Measurements from ENCODE around the gene KRT28. TPM values are rescaled to one million over a fixed set of nuclear protein-coding genes. Genes with fewer than 3 reads are reported as not detected.

Gene KRT28
- total and polyA plus RNA-seq, 4 donors: not detected

DNA sequence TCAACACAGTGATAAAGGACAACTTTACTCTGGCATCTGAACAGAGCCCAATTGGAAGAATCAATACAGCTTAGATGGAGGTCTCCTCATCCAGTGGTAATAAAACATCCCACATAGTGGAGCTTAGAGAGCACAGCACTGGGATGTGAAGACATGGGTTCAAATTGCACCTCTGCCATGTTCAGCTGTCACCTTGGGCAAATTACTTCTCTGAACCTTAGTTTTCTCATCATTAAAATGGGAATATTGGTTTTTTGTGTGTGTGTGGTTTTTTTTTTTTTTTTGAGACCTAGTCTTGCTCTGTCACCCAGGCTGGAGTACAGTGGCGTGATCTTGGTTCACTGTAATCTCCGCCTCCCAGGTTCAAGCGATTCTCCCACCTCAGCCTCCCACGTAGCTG lies 36.3 kb upstream of the KRT28 start:
- WGBS, 2 donors: 99% methylated on average over 4 of the region's 4 CpGs
- DNase-seq (no peak), ATAC-seq (ENCODE audit: insufficient read depth, low FRiP score) (no peak)
- Histone ChIP-seq H3K27me3 (ENCODE audit: control insufficient read depth in 3 of 3, insufficient read depth in 3 of 3, low read length in 2 of 3) (no peaks in the 10 kb centered on the region), H3K4me1 (ENCODE audit: control insufficient read depth in 5 of 5, insufficient read depth in 5 of 5, low read length in 5 of 5) (peaks cover 0 to 2% (median 0%) of the 10 kb centered on the region in 5 donors), H3K27ac (ENCODE audit: low read depth in 1 of 2, low read length in 1 of 2) (no peak overlapping the region), H3K9me3 (ENCODE audit: control insufficient read depth in 4 of 4, insufficient read depth in 3 of 4, low read length in 3 of 4) (no peaks in the 10 kb centered on the region), H3K36me3 (ENCODE audit: control insufficient read depth in 4 of 4, insufficient read depth in 4 of 4, low read length in 4 of 4) (peaks cover 0 to 5% (median 3%) of the 10 kb centered on the region in 4 donors), H3K9ac (ENCODE audit: insufficient read depth in 1 of 2, low read length in 2 of 2) (no peak overlapping the region), H3K4me3 (no peak overlapping the region)
- TF ChIP-seq, protein P1, sequence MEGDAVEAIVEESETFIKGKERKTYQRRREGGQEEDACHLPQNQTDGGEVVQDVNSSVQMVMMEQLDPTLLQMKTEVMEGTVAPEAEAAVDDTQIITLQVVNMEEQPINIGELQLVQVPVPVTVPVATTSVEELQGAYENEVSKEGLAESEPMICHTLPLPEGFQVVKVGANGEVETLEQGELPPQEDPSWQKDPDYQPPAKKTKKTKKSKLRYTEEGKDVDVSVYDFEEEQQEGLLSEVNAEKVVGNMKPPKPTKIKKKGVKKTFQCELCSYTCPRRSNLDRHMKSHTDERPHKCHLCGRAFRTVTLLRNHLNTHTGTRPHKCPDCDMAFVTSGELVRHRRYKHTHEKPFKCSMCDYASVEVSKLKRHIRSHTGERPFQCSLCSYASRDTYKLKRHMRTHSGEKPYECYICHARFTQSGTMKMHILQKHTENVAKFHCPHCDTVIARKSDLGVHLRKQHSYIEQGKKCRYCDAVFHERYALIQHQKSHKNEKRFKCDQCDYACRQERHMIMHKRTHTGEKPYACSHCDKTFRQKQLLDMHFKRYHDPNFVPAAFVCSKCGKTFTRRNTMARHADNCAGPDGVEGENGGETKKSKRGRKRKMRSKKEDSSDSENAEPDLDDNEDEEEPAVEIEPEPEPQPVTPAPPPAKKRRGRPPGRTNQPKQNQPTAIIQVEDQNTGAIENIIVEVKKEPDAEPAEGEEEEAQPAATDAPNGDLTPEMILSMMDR (IDR thresholded peaks at IDR 0.05; ENCODE audit: control extremely low read depth, extremely low read depth): no peak

GRCh38 chr17:40833882-40834281 lies 34.1 kb upstream of the KRT28 start:
- Histone ChIP-seq H3K9me3 (ENCODE audit: control insufficient read depth in 4 of 4, insufficient read depth in 3 of 4, low read length in 3 of 4) (no peaks in the 10 kb centered on the region), H3K36me3 (ENCODE audit: control insufficient read depth in 4 of 4, insufficient read depth in 4 of 4, low read length in 4 of 4) (peaks cover 0 to 5% (median 3%) of the 10 kb centered on the region in 4 donors), H3K27me3 (ENCODE audit: control insufficient read depth in 3 of 3, insufficient read depth in 3 of 3, low read length in 2 of 3) (no peaks in the 10 kb centered on the region), H3K4me1 (ENCODE audit: control insufficient read depth in 5 of 5, insufficient read depth in 5 of 5, low read length in 5 of 5) (peaks cover 0 to 2% (median 0%) of the 10 kb centered on the region in 5 donors), H3K4me3 (no peak overlapping the region), H3K27ac (ENCODE audit: low read depth in 1 of 2, low read length in 1 of 2) (no peak overlapping the region), H3K9ac (ENCODE audit: insufficient read depth in 1 of 2, low read length in 2 of 2) (no peak overlapping the region)
- no peak for ATAC-seq (ENCODE audit: insufficient read depth, low FRiP score)
- TF ChIP-seq, protein P1 (IDR thresholded peaks at IDR 0.05; ENCODE audit: control extremely low read depth, extremely low read depth): no peak
- no peak for DNase-seq

GRCh38 chr17:40832840-40833239 lies 33.1 kb upstream of the KRT28 start:
- no peak for ATAC-seq (ENCODE audit: insufficient read depth, low FRiP score)

More at GRCh38 chr17:40832840-40833239, 33.1 kb upstream of the KRT28 start:
- H3K36me3 ChIP-seq (ENCODE audit: control insufficient read depth in 4 of 4, insufficient read depth in 4 of 4, low read length in 4 of 4): peaks cover 0 to 5% (median 3%) of the 10 kb centered on the region in 4 donors
- H3K9me3 ChIP-seq (ENCODE audit: control insufficient read depth in 4 of 4, insufficient read depth in 3 of 4, low read length in 3 of 4): no peaks in the 10 kb centered on the region
- TF ChIP-seq, protein P1 (IDR thresholded peaks at IDR 0.05; ENCODE audit: control extremely low read depth, extremely low read depth): no peak
- no peak overlapping the region for H3K9ac ChIP-seq (ENCODE audit: insufficient read depth in 1 of 2, low read length in 2 of 2)
- DNase-seq: no peak
- H3K27me3 ChIP-seq (ENCODE audit: control insufficient read depth in 3 of 3, insufficient read depth in 3 of 3, low read length in 2 of 3): no peaks in the 10 kb centered on the region
- H3K4me3 ChIP-seq: no peak overlapping the region
- peaks cover 0 to 2% (median 0%) of the 10 kb centered on the region in 5 donors for H3K4me1 ChIP-seq (ENCODE audit: control insufficient read depth in 5 of 5, insufficient read depth in 5 of 5, low read length in 5 of 5)
- peak overlapping the region in 1 of 2 donors; percentile 2 for H3K27ac ChIP-seq (ENCODE audit: low read depth in 1 of 2, low read length in 1 of 2)
- 91 to 93% methylated on average over 3 of the region's 3 CpGs for WGBS, 2 donors

Measured in lung (tissue), 12 donors.